GM03348 (cell line): ENCODE measurements around the gene CARD11.
"Not testable (repeated sequence)": the region's sequence is repeated elsewhere in the genome, so short reads cannot be mapped to it uniquely, and the experiment has no call there.

Source experiments
- DNase-seq: peaks from one replicate; pipeline ENCODE4 v3.0.0; 2012; ENCODE audit warnings: low spot score

Gene CARD11

DNA sequence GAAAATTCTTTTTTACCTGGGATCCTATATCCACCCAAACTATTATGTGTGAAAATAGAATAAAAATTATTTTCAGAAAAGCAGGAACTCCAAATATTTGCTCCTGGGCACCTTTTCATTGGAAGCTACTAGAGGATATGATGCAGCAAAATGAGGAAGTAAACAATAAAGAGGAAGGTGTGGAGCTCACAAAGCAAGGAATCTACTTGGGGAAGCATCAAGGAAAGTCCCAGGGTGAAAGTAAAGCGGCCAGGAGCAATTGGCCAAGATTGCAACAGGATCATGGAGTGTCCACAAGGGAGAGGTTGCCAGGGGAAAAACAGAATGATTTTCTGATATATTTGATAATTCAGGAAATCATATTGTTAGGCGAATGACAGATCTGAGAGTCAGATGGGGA is 80.8 kb downstream of the CARD11 start:
- no peak for DNase-seq

DNA sequence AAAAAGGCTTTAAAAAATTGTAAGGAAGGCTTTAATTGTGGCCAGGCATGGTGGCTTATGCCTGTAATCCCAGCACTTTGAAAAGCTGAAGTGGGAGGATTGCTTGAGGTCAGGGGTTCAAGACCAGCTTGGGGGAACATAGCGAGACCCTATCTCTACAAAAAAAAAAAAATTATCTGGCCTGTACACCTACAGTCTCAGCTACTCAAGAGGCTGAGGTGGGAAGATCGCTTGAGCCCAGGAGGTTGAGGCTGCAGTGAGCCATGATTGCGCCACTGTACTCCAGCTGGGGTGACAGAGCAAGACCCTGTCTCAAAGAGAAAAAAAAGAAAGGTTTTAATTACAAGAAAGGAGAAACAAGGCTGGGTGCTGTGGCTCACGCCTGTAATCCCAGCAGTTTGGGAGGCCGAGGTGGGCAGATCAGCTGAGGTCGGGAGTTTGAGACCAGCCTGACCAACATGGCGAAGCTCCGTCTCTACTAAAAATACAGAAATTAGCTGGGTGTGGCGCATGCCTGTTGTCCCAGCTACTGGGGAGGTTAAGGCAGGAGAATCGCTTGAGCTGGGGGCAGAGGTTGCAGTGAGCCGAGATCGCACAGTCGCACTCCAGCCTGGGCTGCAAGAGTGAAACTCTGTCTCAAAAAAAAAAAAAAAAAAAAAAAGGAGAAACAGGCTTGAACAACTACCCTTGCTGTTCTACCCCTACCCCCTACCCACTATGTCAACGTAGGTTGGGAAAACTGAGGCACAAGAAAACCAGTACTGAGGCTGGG is 83.7 kb downstream of the CARD11 start:
- DNase-seq: no peak

DNA sequence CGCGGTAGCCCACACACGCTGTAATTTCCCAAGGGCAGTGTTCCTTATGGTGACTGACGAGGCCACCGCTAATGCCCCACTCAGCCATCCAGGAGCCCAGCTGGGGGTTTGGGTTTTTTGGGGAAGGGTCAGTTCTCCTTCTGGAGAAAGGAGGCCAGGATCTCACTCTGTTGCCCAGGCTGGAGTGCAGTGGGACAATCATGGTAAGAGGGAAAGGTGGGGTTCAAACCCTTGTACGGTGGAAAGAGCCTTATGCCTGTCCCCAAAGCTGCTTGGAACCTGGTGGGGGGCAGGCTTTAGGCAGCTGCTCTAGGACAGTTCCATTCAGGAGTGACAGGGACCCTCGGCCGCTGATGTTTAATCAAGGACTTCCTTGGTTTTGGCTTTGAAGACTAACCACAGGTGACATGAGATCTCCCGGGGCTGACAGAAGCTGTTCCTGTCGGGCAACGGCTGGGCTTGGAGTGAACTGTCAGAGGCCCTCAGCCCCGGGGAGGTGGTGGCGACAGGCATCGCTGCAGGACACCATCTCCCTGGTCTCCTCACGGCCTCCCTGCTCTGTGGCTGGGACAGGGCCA is 84.5 kb downstream of the CARD11 start:
- DNase-seq: no peak

DNA sequence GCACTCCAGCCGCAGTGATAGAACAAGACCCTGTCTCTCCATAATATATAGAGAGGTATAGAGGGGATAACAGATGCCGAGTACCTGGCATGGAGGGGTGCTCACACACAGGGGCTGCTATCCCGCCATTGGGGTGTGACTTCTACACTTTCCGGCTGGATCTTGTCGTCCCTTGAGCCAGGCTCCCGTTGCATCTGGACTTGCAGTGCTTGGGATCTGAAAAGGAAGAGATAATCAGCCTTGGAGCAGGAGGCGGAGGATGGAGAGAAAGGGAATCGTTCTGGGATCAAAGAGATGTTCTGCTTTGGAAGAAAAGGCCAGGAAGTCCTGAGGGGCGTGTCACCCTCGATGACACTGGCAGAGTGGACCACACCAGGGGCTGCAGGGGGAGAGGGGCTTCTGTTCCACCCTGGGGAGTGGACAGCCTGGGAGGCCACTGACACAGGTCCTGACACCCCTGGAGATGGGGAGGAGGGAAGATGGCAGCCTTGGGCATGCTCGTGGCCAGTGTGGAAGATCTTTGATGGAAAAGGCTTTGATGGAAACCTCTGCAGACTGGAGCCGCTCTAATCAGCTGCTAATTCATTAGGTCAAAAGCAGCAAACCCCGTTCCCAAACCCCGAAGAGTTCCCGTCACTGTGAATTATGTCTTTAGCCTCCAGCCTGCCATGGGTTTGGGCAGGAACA is 85.1 kb downstream of the CARD11 start:
- no peak for DNase-seq

DNA sequence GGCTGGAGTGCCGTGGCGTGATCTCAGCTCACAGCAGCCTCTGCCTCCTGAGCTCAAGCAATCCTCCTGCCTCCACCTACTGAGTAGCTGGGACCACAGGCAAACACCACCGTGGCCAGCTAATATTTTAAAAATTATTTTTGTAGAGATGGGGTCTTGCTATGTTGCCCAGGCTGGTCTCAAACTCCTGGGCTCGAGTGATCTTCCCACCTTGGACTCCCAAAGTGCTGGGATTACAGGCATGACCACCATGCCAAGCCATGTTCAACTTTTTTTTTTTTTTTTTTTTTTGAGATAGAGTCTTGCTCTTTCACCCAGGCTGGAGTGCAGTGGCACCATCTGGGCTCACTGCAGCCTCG is 86.3 kb downstream of the CARD11 start:
- not testable (repeated sequence) for DNase-seq

DNA sequence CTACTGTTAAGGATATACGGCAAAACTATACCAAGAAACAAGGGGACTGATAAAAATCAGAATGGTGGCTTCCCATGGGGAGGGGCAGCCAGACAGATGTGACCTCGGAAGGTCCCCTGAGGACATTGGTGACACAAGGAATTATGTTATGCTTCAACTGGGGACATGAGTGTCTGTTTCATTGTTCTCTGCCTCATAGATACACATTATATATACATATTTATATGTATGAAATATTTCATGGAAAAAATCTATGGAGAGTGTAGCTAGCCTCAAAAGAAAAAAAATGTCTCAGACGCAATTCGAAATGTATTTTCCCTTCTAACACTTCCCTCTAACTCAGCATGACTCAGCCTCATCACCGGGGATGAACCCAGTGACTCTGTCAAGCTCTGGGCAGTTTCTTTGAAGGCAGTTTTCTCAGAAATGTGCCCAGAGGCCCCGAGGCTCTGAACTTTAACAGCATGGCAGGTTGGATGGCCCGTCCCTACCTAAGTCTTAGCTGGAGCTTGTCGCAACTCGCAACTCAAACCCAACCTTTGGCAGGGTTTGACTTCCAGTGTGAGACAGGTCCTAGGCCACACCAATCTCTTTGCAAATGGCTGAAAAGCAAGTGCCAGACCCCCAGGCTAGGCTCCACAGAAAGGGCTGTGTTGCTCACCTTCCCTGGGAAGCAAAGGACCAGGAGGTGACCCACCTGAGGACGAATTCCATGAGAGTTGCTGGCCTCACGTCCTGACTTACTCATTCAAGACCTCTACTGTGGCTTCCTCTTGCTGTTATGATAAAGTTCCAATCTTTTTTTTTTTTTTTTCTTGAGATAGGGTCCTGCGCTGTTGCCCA is 86.9 kb downstream of the CARD11 start:
- DNase-seq: no peak

DNA sequence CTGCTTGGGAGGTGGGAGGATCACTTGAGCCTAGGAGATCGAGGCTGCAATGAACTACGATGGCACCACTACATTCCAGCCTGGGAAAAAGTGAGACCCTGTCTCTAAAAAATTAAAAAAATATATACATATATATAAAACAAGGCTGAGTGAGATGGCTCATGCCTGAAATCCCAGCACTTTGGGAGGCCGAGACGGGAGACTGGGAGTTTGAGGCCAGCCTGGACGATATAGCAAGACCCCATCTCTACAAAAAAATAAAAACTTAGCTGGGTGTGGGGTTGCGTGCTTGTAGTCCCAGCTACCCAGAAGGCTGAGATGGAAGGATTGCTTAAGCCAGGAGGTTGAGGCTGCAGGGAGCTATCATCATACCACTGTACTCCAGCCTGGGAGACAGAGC is 87.6 kb downstream of the CARD11 start:
- DNase-seq: no peak

DNA sequence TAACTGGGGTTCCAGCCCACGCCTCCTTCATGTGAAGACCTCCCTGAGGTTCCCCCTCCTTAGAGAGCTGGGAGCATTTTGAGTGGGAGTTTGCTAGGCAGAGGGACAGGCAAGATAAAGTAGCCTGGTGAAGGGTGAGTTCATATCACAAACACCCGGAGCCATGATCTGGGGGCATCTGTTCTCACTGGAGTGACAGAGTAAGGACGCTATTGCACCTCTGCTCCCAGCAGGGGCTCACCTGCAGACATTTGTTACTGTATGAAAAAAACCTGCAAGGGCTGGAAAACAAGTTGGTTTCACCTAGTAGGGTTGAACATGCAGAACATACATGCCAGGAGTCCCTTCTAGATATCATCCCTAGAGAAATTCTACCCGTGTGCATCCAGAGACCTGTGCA is 88.4 kb downstream of the CARD11 start:
- DNase-seq: no peak

DNA sequence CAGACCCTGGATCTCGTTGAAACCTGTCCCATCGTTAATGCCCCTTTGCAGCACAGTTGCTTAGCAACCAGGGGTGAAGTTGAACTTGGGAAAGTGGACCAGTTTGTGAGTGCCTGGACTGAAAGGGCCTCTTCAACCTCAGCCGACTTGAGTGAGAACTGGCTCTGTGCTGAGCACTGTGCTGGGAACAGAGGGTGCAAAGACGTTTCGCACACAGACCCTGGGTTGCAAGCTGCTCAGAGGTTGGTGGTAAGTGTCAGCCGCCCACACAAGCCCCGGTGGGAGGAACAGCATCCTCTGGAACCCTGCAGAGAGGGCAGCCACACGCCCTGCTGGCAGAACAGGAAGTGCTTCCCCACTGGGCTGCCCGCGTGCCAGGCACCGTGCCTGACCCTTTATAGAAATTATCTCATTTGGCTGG is 89.2 kb downstream of the CARD11 start:
- DNase-seq: no peak

DNA sequence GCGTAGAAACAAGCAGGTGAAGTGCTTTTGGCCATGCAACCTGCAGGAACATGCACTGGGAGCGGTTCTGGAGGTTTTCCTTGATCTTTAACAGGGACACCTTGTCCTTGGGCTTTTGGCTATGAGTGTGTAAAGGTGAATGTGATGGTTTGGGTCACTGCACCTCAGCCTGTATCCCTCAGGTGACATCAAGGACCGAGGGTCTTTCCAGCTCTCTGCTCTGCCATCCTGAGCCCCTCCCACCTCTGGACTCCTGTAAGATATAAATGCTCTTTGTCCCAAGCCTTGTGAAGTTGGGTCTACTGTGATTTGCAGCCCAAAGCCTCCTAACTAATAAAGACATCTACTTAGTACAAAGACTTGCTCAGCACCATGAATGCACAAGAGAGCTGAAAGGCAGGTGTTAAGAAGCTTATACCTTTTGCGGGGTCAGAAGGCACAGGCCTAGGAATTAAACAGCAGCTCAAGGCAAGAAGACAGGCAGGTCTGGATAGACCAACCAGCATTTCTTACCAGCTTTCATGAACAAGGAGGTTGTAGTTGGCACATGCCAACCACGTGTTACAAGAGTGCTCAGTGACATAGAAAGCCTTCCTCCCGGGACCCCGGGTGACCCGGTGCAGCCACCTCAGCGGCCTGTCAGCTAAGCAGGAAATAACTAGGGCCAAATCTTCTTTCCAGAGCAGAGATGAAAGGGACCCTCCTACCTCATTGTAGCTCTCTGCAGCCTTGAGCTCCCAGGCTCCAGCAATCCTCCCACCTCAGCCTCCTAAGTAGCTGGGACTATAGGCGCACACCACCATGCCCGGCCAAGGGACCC is 89.9 kb downstream of the CARD11 start:
- DNase-seq: no peak

DNA sequence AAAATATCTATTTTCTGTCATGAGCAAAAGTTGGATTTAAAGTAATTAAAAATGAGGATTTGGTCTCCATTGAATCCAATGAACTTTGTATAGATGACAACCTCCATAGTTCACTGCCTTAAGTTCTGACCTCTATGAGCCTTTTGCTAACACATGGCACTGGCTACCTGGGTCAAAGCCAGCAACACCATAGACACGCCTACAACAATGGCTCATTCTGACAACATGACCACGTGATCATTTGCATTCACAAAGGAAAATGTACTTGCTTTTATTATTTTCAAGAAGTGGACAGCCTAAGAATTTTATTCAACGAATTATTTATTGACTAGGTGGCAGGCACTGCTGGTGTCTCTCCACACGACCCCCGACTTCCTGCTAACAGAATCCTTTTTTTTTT is 90.6 kb downstream of the CARD11 start:
- no peak for DNase-seq

DNA sequence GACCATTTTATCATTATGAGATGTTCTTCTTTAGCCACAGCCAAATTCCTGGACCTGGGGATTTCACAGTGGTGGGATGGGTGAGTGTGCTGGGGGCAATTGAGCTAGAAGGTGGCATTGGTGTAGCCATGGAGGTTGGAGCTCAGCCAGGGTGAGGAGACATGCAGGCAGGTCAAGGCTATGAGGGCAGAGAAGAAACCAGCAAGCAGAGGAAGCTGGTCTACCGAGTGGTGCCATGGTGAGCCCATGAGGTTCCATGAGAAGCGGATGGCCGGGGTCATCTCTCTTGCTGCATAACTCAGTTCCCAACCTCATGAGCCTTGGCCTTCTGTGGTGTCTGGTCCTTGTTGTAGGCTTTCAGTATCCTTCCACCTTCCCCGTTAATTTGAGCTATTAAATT is 91.4 kb downstream of the CARD11 start:
- no peak for DNase-seq

DNA sequence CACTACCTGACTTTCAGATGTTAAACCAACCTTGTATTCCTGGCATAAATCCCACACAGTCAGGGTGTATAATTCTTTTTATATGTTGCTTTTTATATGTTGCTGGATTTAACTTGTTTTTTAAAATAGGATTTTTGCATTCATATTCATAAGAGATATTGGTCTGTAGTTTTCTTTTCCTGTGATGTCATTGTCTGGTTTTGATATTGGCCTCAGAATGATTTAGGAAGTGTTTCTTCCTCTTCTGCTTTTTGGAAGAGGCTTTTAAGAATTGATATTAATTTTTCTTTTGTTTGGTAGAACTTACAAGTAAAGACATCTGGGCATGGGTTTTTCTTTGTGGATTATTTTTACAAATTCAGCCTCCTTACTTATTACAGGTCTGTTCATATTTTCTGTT is 93.1 kb downstream of the CARD11 start:
- no peak for DNase-seq

DNA sequence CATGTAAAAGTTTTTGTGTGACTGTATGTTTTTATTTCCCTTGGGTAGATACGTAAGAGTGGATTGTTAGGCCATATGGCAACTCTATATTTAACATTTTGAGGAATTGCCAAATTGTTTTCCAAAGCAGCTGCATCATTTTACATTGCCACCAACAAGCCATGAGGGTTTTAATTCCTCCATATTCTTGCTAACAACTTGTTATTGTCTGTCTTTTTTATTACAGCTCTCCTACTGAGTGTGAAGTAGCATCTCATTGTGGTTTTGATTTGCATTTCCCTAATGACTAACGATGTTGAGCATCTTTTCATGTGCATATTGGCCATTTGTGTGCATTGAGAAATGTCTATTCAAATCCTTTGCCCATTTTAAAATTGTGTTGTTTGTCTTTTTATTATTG is 94.9 kb downstream of the CARD11 start:
- DNase-seq: no peak

DNA sequence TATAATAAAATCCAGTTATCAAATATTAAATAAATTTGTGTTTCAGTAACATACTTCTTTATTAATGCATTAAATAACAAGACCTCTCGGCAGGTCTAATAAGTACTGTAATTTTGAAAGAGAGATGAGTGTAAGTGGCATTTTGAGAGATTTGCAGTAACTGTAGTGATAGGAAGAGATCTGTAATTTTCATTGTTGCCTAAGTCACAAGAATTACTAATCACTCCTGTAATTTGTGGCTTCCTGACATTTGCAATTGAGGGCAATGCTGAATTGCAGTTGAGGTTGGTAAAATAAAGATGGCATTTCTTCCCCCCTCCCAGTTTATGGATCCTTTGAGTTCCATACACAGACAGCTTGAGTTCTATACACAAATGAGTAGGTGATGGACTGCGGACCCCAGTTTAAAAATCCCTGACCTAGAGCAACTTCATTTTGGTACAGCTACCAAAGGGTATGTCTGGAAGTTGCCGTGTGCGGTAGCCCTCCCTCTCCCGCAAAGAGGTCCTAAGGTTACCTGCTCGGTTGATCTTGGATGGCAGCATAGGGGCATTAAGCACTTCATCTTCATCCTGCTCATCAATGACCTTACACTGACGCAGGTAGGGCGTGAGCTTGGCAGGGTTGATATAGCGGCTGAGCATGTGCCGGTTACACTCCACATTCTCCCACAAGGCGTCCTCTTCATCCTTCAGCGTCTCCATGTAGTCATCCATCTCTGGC is 96.4 kb downstream of the CARD11 start:
- no peak for DNase-seq

DNA sequence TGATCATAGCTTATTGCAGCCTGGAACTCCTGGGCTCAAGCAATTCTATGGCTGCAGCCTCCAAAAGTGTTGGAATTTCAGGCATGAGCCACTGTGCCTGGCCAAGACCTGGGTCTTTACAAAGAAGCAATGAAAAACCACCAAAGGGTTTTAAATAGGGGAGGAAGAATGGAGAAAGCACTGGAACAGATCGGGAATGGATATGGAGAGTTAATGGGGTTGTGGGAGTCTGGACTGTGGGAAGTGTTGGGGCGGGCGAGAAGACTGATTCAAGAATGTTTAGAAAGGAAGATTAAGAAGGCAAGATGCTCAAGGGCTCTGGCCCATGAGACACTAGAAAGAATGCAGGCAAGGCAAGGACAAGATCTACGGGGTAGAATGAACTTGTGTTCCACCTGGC is 98.5 kb downstream of the CARD11 start:
- DNase-seq: no peak

DNA sequence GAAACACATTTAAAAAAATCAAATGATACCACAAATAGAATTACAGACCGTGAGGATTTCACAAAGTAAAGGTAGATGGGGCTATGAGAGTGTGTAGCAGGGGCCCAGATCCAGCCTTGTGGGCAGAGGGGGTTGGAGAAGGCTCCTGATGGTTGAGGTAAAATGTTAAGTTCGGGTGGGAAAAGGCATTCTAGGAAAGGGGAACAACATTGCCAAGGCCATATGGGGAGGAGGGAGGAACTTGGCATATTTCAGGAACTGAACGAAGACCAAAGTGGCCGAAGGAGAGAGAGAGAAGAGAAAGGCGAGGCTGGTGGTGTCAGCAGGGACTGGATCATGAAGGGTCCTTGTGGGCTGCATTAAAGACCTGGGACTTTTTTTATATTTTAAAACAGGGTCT is 98.9 kb downstream of the CARD11 start:
- no peak for DNase-seq

DNA sequence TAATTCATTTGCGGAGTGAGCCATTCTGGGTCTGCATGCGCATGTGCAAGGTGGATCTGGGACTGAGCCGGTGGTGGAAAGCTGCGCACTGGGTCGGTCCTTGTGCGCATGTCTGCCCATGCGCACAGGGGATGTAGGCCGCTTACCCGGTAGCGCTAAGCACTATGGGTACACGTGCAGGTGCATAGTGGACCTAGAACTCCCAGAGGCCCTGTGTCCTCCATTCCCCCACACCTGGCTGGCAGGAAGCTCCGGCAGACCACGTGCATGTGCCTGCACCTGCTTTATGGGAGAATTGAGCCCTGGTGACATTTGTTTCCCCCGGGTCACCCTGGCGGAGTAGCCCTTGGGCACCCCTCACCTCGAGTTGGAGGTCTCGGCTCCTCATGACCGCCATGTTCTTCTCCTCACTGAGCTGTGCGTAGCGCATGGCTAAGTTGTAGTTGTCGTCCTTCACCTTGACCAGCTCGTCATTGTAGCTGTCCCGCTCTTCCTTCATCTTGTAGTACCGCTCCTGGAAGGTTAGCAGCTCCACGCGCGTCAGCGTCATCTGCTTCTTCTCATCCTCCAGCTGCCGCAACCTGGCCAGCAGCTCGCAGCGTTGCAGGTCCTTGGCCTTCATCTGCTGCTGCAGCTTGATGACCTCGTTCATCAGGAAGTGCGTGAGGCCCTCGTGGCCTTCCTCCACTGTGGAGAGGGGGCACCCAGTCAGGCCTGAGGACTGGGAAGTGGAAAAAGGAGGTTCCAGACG is 99.6 kb downstream of the CARD11 start:
- DNase-seq: no peak

DNA sequence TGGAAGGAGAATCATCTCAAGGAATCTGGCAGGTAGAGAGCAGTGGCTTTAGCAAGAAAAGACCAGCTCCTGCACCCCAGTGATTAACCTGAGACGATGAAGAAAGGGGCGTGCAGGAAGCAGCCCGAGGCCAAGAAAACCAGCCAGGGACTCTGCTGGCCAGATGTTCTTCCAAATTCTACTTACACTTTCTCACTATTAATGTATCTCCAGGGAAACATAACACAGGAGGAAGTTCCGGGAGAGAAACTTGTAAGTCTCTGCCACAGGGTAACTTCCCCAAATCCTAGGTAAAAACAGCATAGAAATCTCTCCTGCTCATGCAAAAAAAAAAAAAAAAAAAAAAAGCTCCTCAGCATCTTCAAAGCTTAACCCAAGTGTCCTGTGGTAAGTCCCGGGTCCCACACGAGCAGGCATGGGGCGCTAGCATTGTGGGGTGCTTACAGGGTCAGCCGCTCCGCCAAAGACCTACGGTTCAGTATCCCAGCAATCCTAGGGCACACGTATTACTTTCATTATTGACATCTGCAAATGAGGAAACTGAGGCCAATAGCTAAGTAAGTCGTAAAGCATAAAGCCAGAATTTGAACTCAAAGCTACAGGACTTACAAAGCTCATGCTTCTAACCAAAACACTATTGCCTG is 102.3 kb downstream of the CARD11 start:
- no peak for DNase-seq

DNA sequence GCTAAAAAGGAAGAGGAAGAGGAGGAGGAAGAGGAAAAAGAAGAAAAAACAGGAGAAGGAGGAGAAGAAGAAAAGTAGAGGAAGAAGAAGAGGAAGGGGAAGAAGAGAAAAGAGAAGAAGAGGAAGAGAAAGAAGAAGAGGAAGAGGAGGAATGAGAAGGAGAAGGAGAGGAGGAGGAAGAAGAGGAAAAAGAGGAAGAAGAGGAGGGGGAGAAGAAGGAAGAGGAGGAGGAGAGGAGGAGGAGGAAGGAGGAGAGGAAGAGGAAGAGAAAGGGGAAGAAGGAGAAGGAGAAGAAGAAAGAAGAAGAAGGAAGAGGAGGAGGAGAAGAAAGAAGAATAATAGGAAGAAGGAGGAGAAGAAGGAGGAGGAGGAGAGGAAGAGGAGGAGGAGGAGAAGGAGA is 103.2 kb downstream of the CARD11 start:
- no peak for DNase-seq
